Tibial nerve (tissue), 4 donors: ENCODE measurements around the gene SFRP5. TPM values are rescaled to one million over a fixed set of nuclear protein-coding genes. Genes with fewer than 3 reads are reported as not detected.

ENCODE experiments used
- DNase-seq, 2 donors: peaks; one replicate each; pipeline ENCODE4 v3.0.0-alpha.2; 2019; ENCODE audit warnings: low spot score in 2 of 2
- H3K27ac ChIP-seq, 4 donors: fragments of 200-600 bp; sonication (generic) in 3 of 4; one replicate each; pipeline ENCODE4 v1.5.1; 2017 to 2019; ENCODE audit warnings: mild to moderate bottlenecking in 1 of 4
- H3K27me3 ChIP-seq, 2 donors: fragments of 200-600 bp; sonication (generic) in 1 of 2; one replicate each; pipeline versions ENCODE4 v1.5.1 to v1.6.0; 2017 to 2019
- H3K36me3 ChIP-seq, 3 donors: fragments of 200-600 bp; sonication (generic); one replicate each; pipeline ENCODE4 v1.5.1; 2018 to 2019
- H3K4me1 ChIP-seq, 4 donors: fragments of 200-600 bp; sonication (generic) in 3 of 4; one replicate each; pipeline ENCODE4 v1.5.1; 2017 to 2019
- H3K4me3 ChIP-seq, 4 donors: fragments of 200-600 bp; sonication (generic) in 3 of 4; one replicate each; pipeline ENCODE4 v1.5.1; 2017 to 2019; ENCODE audit warnings: mild to moderate bottlenecking in 1 of 4, moderate library complexity in 1 of 4
- H3K9me3 ChIP-seq, 4 donors: fragments of 200-600 bp; sonication (generic) in 3 of 4; one replicate each; pipeline ENCODE4 v1.5.1; 2017 to 2019
- EP300 ChIP-seq, 2 donors: sonication (generic); formaldehyde crosslinking; IDR thresholded peaks; one replicate each; pipeline ENCODE4 v1.6.1; 2017; ENCODE audit warnings: antibody characterized with exemption in 2 of 2, mild to moderate bottlenecking in 1 of 2
- POLR2A ChIP-seq, 2 donors: fragments of 450-650 bp; IDR thresholded peaks; one replicate each; pipeline ENCODE4 v1.6.1; 2017; ENCODE audit warnings: antibody characterized with exemption in 2 of 2, mild to moderate bottlenecking in 2 of 2, moderate library complexity in 2 of 2
- WGBS, 2 donors: methylation state at CpG; one replicate each; pipeline ENCODE4 v1.1.5; 2018; 5-methylcytosine and 5-hydroxymethylcytosine counted together
- total RNA-seq, 4 donors: library from RNA; depleted of rRNA; stranded (reverse); fragments of >200 nt; gene quantifications; one replicate each; pipeline ENCODE4 v1.1.0, GENCODE V29; 2016
- TF ChIP-seq, protein P1 (sequence below), 5 experiments: fragments of 200-600 bp in 3 of 5; fragments of 450-650 bp in 2 of 5; sonication (generic) in 3 of 5; IDR thresholded peaks; one replicate each; pipeline ENCODE4 v1.5.1; 2016 to 2019; ENCODE audit warnings: antibody characterized with exemption in 5 of 5, mild to moderate bottlenecking in 3 of 5, moderate library complexity in 2 of 5

SFRP5 gene
- total RNA-seq, 4 donors from 2014 or later = 183 to 530 (median 479) TPM

DNA sequence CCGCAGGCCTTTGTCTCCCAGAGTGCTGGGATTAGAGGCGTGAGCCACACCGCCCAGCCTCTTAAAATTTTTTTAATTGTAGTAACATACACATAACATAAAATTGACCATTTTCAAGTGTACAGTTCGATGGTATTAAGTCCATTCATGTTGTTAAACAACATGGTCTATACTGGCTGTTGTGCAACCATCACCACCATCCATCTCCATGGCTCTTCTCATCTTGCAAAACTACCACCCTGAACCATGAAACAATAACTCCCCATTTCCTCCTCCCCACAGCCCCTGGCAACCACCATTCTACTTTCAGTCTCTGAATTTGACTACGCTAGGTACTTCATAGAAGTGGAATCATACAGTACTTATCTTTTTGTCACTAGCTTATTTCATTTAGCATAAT, 42.8 kb downstream of the SFRP5 start:
- no peaks in the 10 kb centered on the region for H3K27me3 ChIP-seq
- H3K36me3 ChIP-seq = no peaks in the 10 kb centered on the region
- TF ChIP-seq EP300 (IDR thresholded peaks at IDR 0.05) = no peak
- TF ChIP-seq, protein P1, sequence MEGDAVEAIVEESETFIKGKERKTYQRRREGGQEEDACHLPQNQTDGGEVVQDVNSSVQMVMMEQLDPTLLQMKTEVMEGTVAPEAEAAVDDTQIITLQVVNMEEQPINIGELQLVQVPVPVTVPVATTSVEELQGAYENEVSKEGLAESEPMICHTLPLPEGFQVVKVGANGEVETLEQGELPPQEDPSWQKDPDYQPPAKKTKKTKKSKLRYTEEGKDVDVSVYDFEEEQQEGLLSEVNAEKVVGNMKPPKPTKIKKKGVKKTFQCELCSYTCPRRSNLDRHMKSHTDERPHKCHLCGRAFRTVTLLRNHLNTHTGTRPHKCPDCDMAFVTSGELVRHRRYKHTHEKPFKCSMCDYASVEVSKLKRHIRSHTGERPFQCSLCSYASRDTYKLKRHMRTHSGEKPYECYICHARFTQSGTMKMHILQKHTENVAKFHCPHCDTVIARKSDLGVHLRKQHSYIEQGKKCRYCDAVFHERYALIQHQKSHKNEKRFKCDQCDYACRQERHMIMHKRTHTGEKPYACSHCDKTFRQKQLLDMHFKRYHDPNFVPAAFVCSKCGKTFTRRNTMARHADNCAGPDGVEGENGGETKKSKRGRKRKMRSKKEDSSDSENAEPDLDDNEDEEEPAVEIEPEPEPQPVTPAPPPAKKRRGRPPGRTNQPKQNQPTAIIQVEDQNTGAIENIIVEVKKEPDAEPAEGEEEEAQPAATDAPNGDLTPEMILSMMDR (IDR thresholded peaks at IDR 0.05) = no peak
- TF ChIP-seq POLR2A (IDR thresholded peaks at IDR 0.05) = no peak
- 94% methylated on average over 5 of the region's 5 CpGs for WGBS, 2 donors
- H3K4me3 ChIP-seq = no peak overlapping the region
- no peaks in the 10 kb centered on the region for H3K9me3 ChIP-seq
- peaks cover 0 to 23% (median 0%) of the 10 kb centered on the region in 4 donors for H3K4me1 ChIP-seq
- no peak for DNase-seq
- H3K27ac ChIP-seq = no peak overlapping the region

DNA sequence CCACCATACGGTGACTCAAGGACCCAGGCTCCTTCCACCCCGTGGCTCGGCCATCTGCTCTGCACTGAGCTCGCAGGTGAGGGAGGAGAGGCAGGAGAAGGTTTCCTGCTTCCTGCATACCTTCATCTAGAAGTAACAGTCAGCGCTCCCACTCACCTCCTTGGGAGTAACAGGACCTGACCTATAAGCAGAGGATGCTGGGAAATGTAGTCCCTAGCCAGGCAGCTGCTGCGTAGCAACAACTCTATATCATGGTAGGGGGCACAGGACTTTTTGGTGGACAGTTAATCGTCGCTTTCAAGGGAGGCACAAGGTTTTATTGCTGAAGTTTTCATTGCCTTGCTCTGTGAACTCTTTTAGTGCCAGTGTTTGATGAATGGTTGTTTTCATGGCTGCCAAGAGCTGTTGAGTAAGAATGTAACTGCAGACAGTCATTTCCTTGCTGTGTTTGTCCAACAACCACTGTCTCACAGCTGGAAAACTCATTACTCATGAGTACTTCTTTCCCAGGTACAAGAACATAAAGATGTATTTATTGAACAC, 45.1 kb downstream of the SFRP5 start:
- Histone ChIP-seq H3K4me3 (no peak overlapping the region), H3K4me1 (peaks cover 0 to 39% (median 0%) of the 10 kb centered on the region in 4 donors), H3K27me3 (no peaks in the 10 kb centered on the region), H3K36me3 (no peaks in the 10 kb centered on the region), H3K9me3 (no peaks in the 10 kb centered on the region), H3K27ac (peak overlapping the region in 3 of 4 donors; percentile 31 to 77 (median 72))
- TF ChIP-seq, protein P1 (IDR thresholded peaks at IDR 0.05) = no peak
- no peak for TF ChIP-seq POLR2A (IDR thresholded peaks at IDR 0.05)
- TF ChIP-seq EP300 (IDR thresholded peaks at IDR 0.05) = peak in 1 of 2 donors; percentile 61
- WGBS, 2 donors = 30 to 44% methylated on average over 8 of the region's 8 CpGs
- DNase-seq = no peak

DNA sequence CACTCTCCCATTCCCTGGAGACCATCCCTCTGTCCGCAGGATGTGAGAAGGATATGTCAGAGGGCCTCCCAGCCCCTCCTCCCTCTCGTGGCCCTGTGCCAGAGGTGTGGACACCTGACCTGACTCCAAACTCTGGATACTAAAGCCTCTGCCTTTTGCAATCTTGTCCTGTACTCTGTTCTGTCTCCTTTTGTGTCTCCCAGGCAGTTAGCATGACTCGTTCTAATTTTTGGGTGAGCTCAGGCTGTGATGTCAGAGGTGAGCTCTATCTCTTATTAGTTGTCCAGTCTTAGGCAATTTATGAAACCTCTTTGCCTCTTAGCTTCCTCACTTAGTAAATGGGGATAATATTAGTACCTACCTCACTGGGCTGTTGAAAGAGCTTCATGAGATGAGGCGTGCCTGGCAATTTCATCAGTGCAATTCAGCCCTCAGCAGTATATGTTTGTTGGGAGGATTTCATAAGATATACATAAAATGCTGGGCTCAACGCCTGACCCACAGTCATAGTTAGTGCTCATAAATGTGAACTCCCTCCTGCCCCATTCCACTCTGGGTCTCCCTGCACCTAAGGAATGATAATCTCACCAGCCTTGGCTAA, 47.4 kb downstream of the SFRP5 start:
- peaks cover 0 to 3% (median 0%) of the 10 kb centered on the region in 3 donors for H3K36me3 ChIP-seq
- DNase-seq = no peak
- H3K4me3 ChIP-seq = no peak overlapping the region
- peaks cover 3 to 44% (median 5%) of the 10 kb centered on the region in 4 donors for H3K4me1 ChIP-seq
- no peaks in the 10 kb centered on the region for H3K27me3 ChIP-seq
- WGBS, 2 donors = 63 to 64% methylated on average over 5 of the region's 5 CpGs
- peak overlapping the region in 1 of 4 donors; percentile 36 for H3K27ac ChIP-seq
- TF ChIP-seq EP300 (IDR thresholded peaks at IDR 0.05) = no peak
- TF ChIP-seq, protein P1 (IDR thresholded peaks at IDR 0.05) = no peak
- no peak for TF ChIP-seq POLR2A (IDR thresholded peaks at IDR 0.05)
- H3K9me3 ChIP-seq = no peaks in the 10 kb centered on the region

DNA sequence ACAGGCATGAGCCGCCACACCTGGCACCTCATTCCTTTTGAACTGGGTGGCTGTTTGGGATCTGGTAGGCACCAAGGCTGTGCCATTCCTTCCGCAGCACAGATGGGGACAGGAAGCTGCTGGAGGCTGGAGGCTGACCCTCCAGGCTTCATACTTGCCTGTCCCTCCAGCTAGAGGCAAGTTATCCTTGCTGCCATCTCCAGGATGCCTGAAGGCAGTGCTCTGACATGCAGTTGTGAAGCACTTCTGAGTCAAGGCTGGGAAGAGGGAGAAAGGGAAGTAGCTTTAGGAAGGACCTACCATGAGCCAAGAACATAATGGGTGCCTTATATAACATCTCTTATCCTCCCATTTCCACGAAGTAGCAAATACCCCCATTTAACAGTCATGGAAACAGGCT, 48.8 kb downstream of the SFRP5 start:
- Histone ChIP-seq H3K4me1 (peaks cover 6 to 58% (median 18%) of the 10 kb centered on the region in 4 donors), H3K27ac (peak overlapping the region in 2 of 4 donors; percentile 1 to 51), H3K4me3 (no peak overlapping the region), H3K27me3 (no peaks in the 10 kb centered on the region), H3K36me3 (peaks cover 0 to 3% (median 0%) of the 10 kb centered on the region in 3 donors), H3K9me3 (no peaks in the 10 kb centered on the region)
- DNase-seq = no peak
- 71 to 86% methylated on average over 2 to 3 of the region's 3 CpGs for WGBS, 2 donors
- TF ChIP-seq, protein P1 (IDR thresholded peaks at IDR 0.05) = no peak
- no peak for TF ChIP-seq EP300 (IDR thresholded peaks at IDR 0.05)
- TF ChIP-seq POLR2A (IDR thresholded peaks at IDR 0.05) = no peak
